CD14-positive monocyte (primary cell): Measurements from ENCODE around the gene BMPR1B. TPM values are rescaled to one million over a fixed set of nuclear protein-coding genes. Genes with fewer than 3 reads are reported as not detected.
"Not testable (repeated sequence)": the region's sequence is repeated elsewhere in the genome, so short reads cannot be mapped to it uniquely, and the experiment has no call there.

Experiments used
- DNase-seq, 3 donors: peaks; one replicate each; pipeline ENCODE4 v3.0.0-alpha.2; 2011 to 2022
- H2AFZ ChIP-seq: 2 replicates; pipeline ENCODE4 v1.6.0; 2012; ENCODE audit warnings: mild to moderate bottlenecking, low read depth, low read length, inconsistent platforms; ENCODE audit not compliant: insufficient read depth, poor library complexity, severe bottlenecking
- H3K27ac ChIP-seq, 2 donors: 1 replicate in 1 of 2; 2 replicates in 1 of 2; pipeline ENCODE4 v1.5.1; 2012 to 2013; ENCODE audit warnings: low read length in 2 of 2, control low read depth in 1 of 2, inconsistent platforms in 1 of 2, low read depth in 1 of 2, mild to moderate bottlenecking in 1 of 2
- H3K27me3 ChIP-seq, 2 donors: one replicate each; pipeline versions ENCODE4 v1.6.0 to v1.6.1; 2011 to 2013; ENCODE audit warnings: low read length in 2 of 2; ENCODE audit not compliant: control insufficient read depth in 2 of 2, insufficient read depth in 2 of 2
- H3K36me3 ChIP-seq, 2 donors: replicated peaks in 1 of 2; 1 replicate in 1 of 2; 2 replicates in 1 of 2; pipeline versions ENCODE4 v1.5.1 to v1.6.1; 2012 to 2013; ENCODE audit warnings: low read length in 2 of 2, control low read depth in 1 of 2, inconsistent platforms in 1 of 2, mild to moderate bottlenecking in 1 of 2; ENCODE audit not compliant: insufficient read depth in 2 of 2, control insufficient read depth in 1 of 2
- H3K4me1 ChIP-seq, 2 donors: 1 replicate in 1 of 2; 2 replicates in 1 of 2; pipeline versions ENCODE4 v1.5.1 to v1.6.1; 2012 to 2013; ENCODE audit warnings: low read length in 2 of 2, control low read depth in 1 of 2, inconsistent platforms in 1 of 2, mild to moderate bottlenecking in 1 of 2, moderate library complexity in 1 of 2; ENCODE audit not compliant: insufficient read depth in 2 of 2, control insufficient read depth in 1 of 2
- H3K4me2 ChIP-seq: replicated peaks from 2 replicates; pipeline ENCODE3; 2012; ENCODE audit warnings: low read length, moderate library complexity, mild to moderate bottlenecking; ENCODE audit not compliant: poor library complexity, severe bottlenecking; ENCODE audit errors: extremely low read depth
- H3K4me3 ChIP-seq, 3 experiments: fragments of 200-600 bp in 1 of 3; sonication (generic) in 1 of 3; replicated peaks in 1 of 3; 1 replicate in 2 of 3; 2 replicates in 1 of 3; pipeline ENCODE4 v1.5.1; 2011 to 2013; ENCODE audit warnings: low read length in 3 of 3, mild to moderate bottlenecking in 3 of 3, control low read depth in 2 of 3, low read depth in 2 of 3, inconsistent platforms in 1 of 3, moderate library complexity in 1 of 3
- H3K79me2 ChIP-seq: 2 replicates; pipeline ENCODE4 v1.6.0; 2012; ENCODE audit warnings: mild to moderate bottlenecking, control low read depth, inconsistent platforms, low read length, moderate library complexity; ENCODE audit not compliant: insufficient read depth
- H3K9ac ChIP-seq: 2 replicates; pipeline ENCODE4 v1.6.0; 2017; ENCODE audit warnings: low read length, mild to moderate bottlenecking; ENCODE audit not compliant: insufficient read depth, poor library complexity, severe bottlenecking
- H3K9me3 ChIP-seq, 2 donors: replicated peaks in 1 of 2; 1 replicate in 1 of 2; 2 replicates in 1 of 2; pipeline versions ENCODE4 v1.5.1 to v1.6.1; 2012 to 2013; ENCODE audit warnings: low read length in 2 of 2, control low read depth in 1 of 2; ENCODE audit not compliant: control insufficient read depth in 1 of 2, insufficient read depth in 1 of 2
- H4K20me1 ChIP-seq: 2 replicates; pipeline ENCODE4 v1.6.0; 2012; ENCODE audit warnings: mild to moderate bottlenecking, low read length, control low read depth, moderate library complexity; ENCODE audit not compliant: insufficient read depth
- H3K27ac Mint-ChIP-seq, 7 donors: one replicate each; pipeline ENCODE4 v1.8.0; 2020; ENCODE audit warnings: mild to moderate bottlenecking in 7 of 7, mixed read lengths in 7 of 7, moderate library complexity in 6 of 7, inconsistent platforms in 2 of 7
- H3K27me3 Mint-ChIP-seq, 3 donors: one replicate each; pipeline ENCODE4 v1.8.0; 2021 to 2022; ENCODE audit warnings: low read depth in 3 of 3, mild to moderate bottlenecking in 3 of 3, mixed read lengths in 3 of 3, moderate library complexity in 3 of 3, inconsistent platforms in 1 of 3
- H3K36me3 Mint-ChIP-seq, 2 donors: one replicate each; pipeline ENCODE4 v1.8.0; 2020; ENCODE audit warnings: mixed read lengths in 2 of 2, inconsistent platforms in 1 of 2, mild to moderate bottlenecking in 1 of 2
- H3K4me1 Mint-ChIP-seq: one replicate; pipeline ENCODE4 v1.8.0; 2020; ENCODE audit warnings: mild to moderate bottlenecking, mixed read lengths
- H3K4me3 Mint-ChIP-seq, 2 donors: one replicate each; pipeline ENCODE4 v1.8.0; 2020; ENCODE audit warnings: mild to moderate bottlenecking in 2 of 2, mixed read lengths in 2 of 2, moderate library complexity in 1 of 2
- H3K9me3 Mint-ChIP-seq, 7 donors: one replicate each; pipeline ENCODE4 v1.8.0; 2020 to 2022; ENCODE audit warnings: mixed read lengths in 7 of 7, mild to moderate bottlenecking in 6 of 7, moderate library complexity in 6 of 7, inconsistent platforms in 2 of 7
- WGBS: methylation state at CpG from one replicate; pipeline ENCODE4 v1.1.5; 2013; ENCODE audit warnings: missing lambda C conversion rate; ENCODE audit not compliant: insufficient coverage; 5-methylcytosine and 5-hydroxymethylcytosine counted together
- intact Hi-C, 2 donors: fragments of 100-400 bp; cut with micrococcal nuclease; formaldehyde crosslinking; loops; one replicate each; pipeline versions ENCODE4 v1.15.0 to v1.15.1; 2023
- polyA plus RNA-seq, 3 donors: library from polyadenylated mRNA; depleted of rRNA in 1 of 3; unstranded in 2 of 3; stranded (reverse) in 1 of 3; fragments of 300-500 nt in 2 of 3; fragments of >200 nt in 1 of 3; fragmentation: Illumina TruSeq in 2 of 3; gene quantifications; 1 replicate in 2 of 3; 2 replicates in 1 of 3; pipeline ENCODE4 v1.2.3, GENCODE V29; 2012 to 2021
- TF ChIP-seq, protein P1 (sequence below): fragments of 200-600 bp; IDR thresholded peaks from one replicate; pipeline ENCODE4 v1.8.0; 2022; ENCODE audit warnings: antibody characterized with exemption, mild to moderate bottlenecking

Gene BMPR1B
- polyA plus RNA-seq, 3 donors, result not detected

DNA sequence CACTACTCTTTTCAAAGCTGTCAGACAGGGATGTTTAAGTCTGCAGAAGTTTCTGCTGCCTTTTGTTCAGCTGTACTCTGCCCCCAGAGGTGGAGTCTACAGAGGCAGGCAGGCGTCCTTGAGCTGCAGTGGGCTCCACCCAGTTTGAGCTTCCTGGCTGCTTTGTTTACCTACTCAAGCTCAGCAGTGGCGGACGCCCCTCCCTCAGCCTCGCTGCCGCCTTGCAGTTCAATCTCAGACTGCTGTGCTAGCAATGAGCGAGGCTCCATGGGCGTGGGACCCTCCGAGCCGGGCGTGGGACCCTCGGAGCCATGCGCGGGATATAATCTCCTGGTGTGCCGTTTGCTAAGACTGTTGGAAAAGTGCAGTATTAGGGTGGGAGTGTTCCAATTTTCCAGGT, 381.7 kb downstream of the BMPR1B start:
- H4K20me1 ChIP-seq, H3K9me3 ChIP-seq, H3K4me2 ChIP-seq, H3K27me3 Mint-ChIP-seq, H3K36me3 ChIP-seq, H3K9ac ChIP-seq, H3K27ac ChIP-seq, H3K4me3 ChIP-seq, H3K36me3 Mint-ChIP-seq, H2AFZ ChIP-seq, DNase-seq, H3K79me2 ChIP-seq, H3K4me1 Mint-ChIP-seq, intact Hi-C loops, H3K4me3 Mint-ChIP-seq, H3K27me3 ChIP-seq, H3K4me1 ChIP-seq: not testable (repeated sequence)
- peaks cover 5 to 16% (median 10%) of the 10 kb centered on the region in 7 donors for H3K9me3 Mint-ChIP-seq
- WGBS, result 98% methylated on average over 14 of the region's 14 CpGs
- H3K27ac Mint-ChIP-seq, result peak overlapping the region in 1 of 7 donors; percentile 26

DNA sequence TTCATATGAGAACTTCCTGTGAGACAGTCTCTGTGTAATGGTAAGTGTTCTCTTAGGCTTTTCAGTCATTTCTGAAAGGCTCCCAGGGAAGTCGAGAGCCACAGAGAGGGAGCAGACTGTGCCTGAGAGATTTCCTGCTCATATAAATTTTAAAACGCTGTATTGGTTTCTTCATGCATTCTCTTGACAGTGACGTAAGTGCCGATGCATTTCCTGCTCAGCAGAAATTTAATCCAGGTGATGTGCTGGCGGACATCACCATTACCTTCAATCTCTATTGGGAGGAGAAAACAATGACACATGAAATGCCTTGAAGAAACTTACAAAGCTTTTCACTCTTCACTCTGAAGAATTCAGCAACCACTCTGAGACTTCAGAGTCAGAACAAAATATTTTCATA, 383.6 kb downstream of the BMPR1B start:
- no peak overlapping the region for H3K4me3 ChIP-seq
- H4K20me1 ChIP-seq, result no peaks in the 10 kb centered on the region
- Mint-ChIP-seq H3K27me3 (peaks cover 0 to 2% (median 1%) of the 10 kb centered on the region in 3 donors), H3K4me3 (no peak overlapping the region), H3K36me3 (no peaks in the 10 kb centered on the region), H3K27ac (no peak overlapping the region), H3K9me3 (peaks cover 4 to 16% (median 8%) of the 10 kb centered on the region in 7 donors), H3K4me1 (no peaks in the 10 kb centered on the region)
- peaks cover 5 to 6% of the 10 kb centered on the region in 2 donors for H3K9me3 ChIP-seq
- TF ChIP-seq, protein P1, sequence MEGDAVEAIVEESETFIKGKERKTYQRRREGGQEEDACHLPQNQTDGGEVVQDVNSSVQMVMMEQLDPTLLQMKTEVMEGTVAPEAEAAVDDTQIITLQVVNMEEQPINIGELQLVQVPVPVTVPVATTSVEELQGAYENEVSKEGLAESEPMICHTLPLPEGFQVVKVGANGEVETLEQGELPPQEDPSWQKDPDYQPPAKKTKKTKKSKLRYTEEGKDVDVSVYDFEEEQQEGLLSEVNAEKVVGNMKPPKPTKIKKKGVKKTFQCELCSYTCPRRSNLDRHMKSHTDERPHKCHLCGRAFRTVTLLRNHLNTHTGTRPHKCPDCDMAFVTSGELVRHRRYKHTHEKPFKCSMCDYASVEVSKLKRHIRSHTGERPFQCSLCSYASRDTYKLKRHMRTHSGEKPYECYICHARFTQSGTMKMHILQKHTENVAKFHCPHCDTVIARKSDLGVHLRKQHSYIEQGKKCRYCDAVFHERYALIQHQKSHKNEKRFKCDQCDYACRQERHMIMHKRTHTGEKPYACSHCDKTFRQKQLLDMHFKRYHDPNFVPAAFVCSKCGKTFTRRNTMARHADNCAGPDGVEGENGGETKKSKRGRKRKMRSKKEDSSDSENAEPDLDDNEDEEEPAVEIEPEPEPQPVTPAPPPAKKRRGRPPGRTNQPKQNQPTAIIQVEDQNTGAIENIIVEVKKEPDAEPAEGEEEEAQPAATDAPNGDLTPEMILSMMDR, result no peak
- H3K36me3 ChIP-seq, result no peaks in the 10 kb centered on the region
- intact Hi-C loops, result no loop called here
- H3K79me2 ChIP-seq, result no peaks in the 10 kb centered on the region
- H3K4me1 ChIP-seq, result no peaks in the 10 kb centered on the region
- 67% methylated on average over 1 of the region's 5 CpGs for WGBS
- H3K9ac ChIP-seq, result no peak overlapping the region
- H3K27me3 ChIP-seq, result no peaks in the 10 kb centered on the region
- no peak overlapping the region for H3K4me2 ChIP-seq
- no peak overlapping the region for H2AFZ ChIP-seq
- no peak overlapping the region for H3K27ac ChIP-seq
- DNase-seq, result no peak
